GM12865 (cell line): ENCODE data around the gene RALGPS1.

ENCODE experiments used
- DNase-seq: peaks from one replicate; pipeline ENCODE4 v3.0.0; 2010; ENCODE audit warnings: low read depth
- H3K4me3 ChIP-seq: 2 replicates; pipeline ENCODE4 v1.5.1; 2011; ENCODE audit warnings: mild to moderate bottlenecking, low read depth, low read length, control low read depth
- CTCF ChIP-seq: IDR thresholded peaks from 2 replicates; pipeline ENCODE4 v1.5.1; 2011; ENCODE audit warnings: low read length, control low read depth, low read depth, inconsistent platforms; ENCODE audit not compliant: insufficient read depth; ENCODE audit errors: missing control alignments

The RALGPS1 gene

DNA sequence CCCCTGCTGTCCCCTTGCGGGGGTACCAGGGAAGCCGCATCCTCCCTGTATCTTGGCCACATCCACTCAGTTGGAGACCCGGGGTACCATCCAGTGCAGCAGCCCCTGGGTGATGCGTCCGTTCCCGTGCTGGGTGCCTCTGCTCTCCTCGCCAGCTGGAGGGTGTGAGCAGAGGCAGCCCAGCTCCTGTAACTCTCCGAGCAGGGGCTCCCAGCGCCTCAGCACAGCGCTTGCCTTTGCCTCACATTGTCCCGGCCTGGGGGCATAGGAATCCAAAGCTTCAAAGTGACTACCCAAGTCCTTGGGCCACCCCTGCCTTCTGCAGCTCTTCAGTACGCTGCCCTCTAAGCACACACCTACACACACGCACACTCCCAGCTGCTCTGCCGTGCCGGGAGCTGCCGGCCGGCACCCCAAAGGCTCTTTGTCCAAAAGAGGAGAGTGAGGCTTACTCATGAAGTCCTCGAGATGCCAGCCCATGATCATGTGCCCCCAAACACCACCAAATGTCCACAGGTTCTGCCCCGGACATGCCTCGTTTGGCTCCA is 207.1 kb downstream of the RALGPS1 start:
- no peak for TF ChIP-seq CTCF
- no peak for DNase-seq
- no peak overlapping the region for H3K4me3 ChIP-seq

DNA sequence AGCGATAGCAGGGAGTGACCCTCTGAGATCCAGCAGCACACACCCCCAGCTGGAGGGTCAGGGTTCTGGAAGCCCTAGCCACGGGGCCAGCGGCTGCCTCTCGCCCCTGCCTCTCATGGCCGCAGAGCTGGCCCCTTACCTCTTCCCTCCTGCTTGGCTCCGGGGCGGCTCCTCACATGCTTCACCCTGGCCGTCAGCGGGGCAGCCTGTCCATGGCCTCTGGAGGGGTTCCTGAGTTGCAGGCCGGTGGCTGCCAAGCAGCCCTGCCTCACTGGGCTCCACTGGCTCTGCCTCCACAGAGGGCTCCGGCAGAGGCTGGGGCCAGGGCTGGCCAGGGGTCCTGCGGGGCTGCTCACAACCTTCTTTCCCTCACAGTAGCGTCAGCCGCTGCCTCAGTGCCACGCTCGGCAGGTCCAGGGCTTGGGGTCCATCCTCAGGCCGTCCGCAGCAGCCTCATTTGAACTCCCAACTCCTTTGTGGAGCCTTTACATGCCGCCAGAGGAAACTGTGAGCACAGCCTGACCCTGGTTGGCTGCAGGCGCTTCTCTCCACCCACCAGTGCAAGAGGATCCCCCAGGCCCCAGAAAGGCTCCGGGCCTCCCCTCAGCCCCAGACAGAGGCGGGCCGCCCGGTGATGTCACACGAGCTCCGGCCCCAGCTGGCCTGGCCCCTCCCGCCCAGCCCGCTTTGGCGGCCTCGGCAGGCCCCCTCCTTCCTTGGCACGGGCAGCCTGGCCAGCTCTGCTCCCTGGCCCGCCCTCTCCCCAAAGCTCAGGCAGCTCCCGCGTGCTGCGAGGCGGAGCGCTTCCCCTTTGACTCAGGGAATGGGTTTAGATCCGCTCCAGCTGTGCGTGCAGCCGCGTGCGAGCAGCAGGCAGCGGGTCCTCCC is 207.8 kb downstream of the RALGPS1 start, which contains the start of gene ANGPTL2:
ANGPTL2 (minus strand) TSS at position 460 of the 888 bp plus-strand sequence. CDS start 13,904 bp downstream, outside the sequence.
- no peak for TF ChIP-seq CTCF
- DNase-seq = peak; percentile 44
- H3K4me3 ChIP-seq = no peak within 1 kb of the TSS

- no peak overlapping the region for H3K4me3 ChIP-seq
- TF ChIP-seq CTCF = no peak
- no peak for DNase-seq
Observed at GRCh38 chr9:127123064-127123890, 208.7 kb downstream of the RALGPS1 start.

- TF ChIP-seq CTCF = no peak
- H3K4me3 ChIP-seq = no peak overlapping the region
- DNase-seq = no peak
Observed at GRCh38 chr9:127124111-127124531, 209.5 kb downstream of the RALGPS1 start.

DNA sequence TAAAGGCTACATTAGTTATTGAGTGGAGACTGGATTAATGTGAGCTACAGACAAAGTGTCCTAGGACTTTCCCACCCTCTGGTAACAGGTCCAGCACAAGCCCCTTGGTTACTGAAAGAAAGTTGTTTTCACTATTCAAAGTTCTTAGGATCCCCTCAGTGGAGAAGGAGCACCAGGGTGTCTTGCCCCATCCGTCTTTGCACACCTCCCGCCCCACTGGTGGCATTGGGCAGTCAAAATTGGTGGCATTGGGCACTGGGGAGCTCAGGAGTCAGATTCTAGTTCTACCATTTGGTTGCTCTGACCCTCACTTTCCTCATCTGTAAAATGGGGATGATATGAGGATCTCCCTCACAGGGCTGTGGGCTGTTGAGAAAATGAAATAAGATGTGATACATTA is 210.2 kb downstream of the RALGPS1 start:
- no peak for DNase-seq
- TF ChIP-seq CTCF = no peak
- H3K4me3 ChIP-seq = no peak overlapping the region

- no peak for DNase-seq
- TF ChIP-seq CTCF = no peak
- H3K4me3 ChIP-seq = no peak overlapping the region
Observed at GRCh38 chr9:127126971-127127370, 212.4 kb downstream of the RALGPS1 start.
